Cerebellar cortex (tissue), 1 donor: ENCODE data around the gene PRPH2.
"Not testable (repeated sequence)": the region's sequence is repeated elsewhere in the genome, so short reads cannot be mapped to it uniquely, and the experiment has no call there.

ENCODE experiments used
- DNase-seq: peaks from one replicate; pipeline ENCODE4 v3.0.0-alpha.2; 2015; ENCODE audit warnings: low spot score

PRPH2 gene

GRCh38 chr6:42742116-42742894 is 19.9 kb upstream of the PRPH2 start:
- DNase-seq, result no peak

- DNase-seq, result no peak
Observed at GRCh38 chr6:42740725-42741124, 18.3 kb upstream of the PRPH2 start.

- DNase-seq, result no peak
Observed at GRCh38 chr6:42735976-42736375, 13.6 kb upstream of the PRPH2 start.

GRCh38 chr6:42733867-42734481 is 11.6 kb upstream of the PRPH2 start:
- not testable (repeated sequence) for DNase-seq

- no peak for DNase-seq
Observed at GRCh38 chr6:42729731-42730130, 7.3 kb upstream of the PRPH2 start.

- no peak for DNase-seq
Observed at GRCh38 chr6:42727627-42728026, 5.2 kb upstream of the PRPH2 start.

- peak; percentile 26 for DNase-seq
Observed at GRCh38 chr6:42727087-42727611, 4.8 kb upstream of the PRPH2 start.

GRCh38 chr6:42726485-42727086 is 4.2 kb upstream of the PRPH2 start:
- DNase-seq, result peak; percentile 92

GRCh38 chr6:42726026-42726425 is 3.6 kb upstream of the PRPH2 start:
- DNase-seq, result no peak

GRCh38 chr6:42724825-42725224 is 2.4 kb upstream of the PRPH2 start:
- no peak for DNase-seq

- DNase-seq, result no peak
Observed at GRCh38 chr6:42720739-42721138, 1.7 kb downstream of the PRPH2 start.

- no peak for DNase-seq
Observed at GRCh38 chr6:42715871-42716270, 6.5 kb downstream of the PRPH2 start.

- no peak for DNase-seq
Observed at GRCh38 chr6:42714098-42714761, 8.2 kb downstream of the PRPH2 start.

GRCh38 chr6:42711930-42712329 is 10.5 kb downstream of the PRPH2 start:
- no peak for DNase-seq

GRCh38 chr6:42710316-42710715 is 12.1 kb downstream of the PRPH2 start:
- no peak for DNase-seq

GRCh38 chr6:42709871-42710270 is 12.5 kb downstream of the PRPH2 start:
- DNase-seq, result no peak

GRCh38 chr6:42708096-42708495 is 14.3 kb downstream of the PRPH2 start:
- no peak for DNase-seq

- no peak for DNase-seq
Observed at GRCh38 chr6:42707595-42707994, 14.8 kb downstream of the PRPH2 start.

- DNase-seq, result no peak
Observed at GRCh38 chr6:42704937-42705374, 17.4 kb downstream of the PRPH2 start.

GRCh38 chr6:42704251-42704936 is 18.0 kb downstream of the PRPH2 start:
- peak; percentile 28 for DNase-seq

GRCh38 chr6:42702786-42703185 is 19.6 kb downstream of the PRPH2 start:
- DNase-seq, result not testable (repeated sequence)

GRCh38 chr6:42702200-42702599 is 20.2 kb downstream of the PRPH2 start:
- no peak for DNase-seq
